Stimulated activated CD4-positive, alpha-beta T cell treated with anti-CD3 and anti-CD28 coated beads, Interleukin-1b, Interleukin-23, amount 100 ng/mL, for 4 hours (primary cell): ENCODE results near the gene TULP3.

Experiments
- DNase-seq, 2 donors: peaks; one replicate each; pipeline ENCODE4 v3.0.0-alpha.2; 2020; ENCODE audit warnings: low read depth in 2 of 2

Gene TULP3

DNA sequence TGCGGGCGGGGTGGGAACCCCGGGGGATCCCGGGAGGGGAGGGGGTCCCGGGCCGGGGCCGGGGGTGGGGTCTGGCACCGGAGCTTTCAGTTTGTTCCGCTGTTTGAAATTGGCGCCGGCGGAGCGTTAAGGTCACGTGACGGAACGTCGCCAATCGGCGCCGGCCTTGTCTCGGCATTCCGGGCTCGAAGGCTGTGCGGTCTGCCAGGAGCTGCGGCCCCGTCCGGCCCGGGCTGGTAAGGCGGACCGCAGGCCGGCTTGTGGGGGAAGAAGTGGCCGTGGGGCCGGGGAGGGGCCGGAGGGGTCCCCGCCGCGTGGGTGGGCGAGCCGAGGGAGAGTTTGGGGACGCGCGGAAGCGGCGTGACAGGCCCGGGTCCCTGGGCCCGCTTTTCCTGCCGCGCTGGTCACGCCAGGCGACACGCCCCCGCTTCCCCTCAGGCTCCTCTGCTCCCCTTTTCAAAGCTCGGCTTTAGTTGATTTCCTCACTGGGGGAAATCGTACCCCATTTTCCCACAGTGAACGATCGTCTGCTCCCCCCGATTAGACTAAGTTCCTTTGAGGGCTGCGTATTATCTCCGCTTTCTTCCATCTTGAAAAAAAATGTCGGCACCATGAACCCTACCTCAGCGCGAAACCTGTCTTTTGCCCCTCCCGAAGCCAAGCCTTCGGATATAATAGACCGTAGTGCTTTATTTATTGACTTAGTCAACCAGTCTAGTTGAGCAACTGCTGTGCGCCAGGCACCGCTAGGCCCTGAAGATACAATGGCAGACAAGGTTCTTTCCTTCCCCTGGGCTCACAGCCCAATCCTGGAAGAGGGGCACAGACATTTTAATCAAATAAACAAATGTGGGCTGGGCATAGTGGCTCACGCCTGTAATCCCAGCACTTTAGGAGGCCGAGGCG, 13.4 kb upstream of the TULP3 start, which contains the start of the genes FOXM1 and RHNO1:
Gene FOXM1 (minus strand): TSS at position 128 of the 906 bp plus-strand sequence. CDS start 2,696 bp downstream, outside the sequence.
Gene RHNO1 (plus strand): TSS at position 177 of the 906 bp plus-strand sequence. CDS start 8,144 bp downstream, outside the sequence.
- DNase-seq, result peak; percentile 80 to 84

DNA sequence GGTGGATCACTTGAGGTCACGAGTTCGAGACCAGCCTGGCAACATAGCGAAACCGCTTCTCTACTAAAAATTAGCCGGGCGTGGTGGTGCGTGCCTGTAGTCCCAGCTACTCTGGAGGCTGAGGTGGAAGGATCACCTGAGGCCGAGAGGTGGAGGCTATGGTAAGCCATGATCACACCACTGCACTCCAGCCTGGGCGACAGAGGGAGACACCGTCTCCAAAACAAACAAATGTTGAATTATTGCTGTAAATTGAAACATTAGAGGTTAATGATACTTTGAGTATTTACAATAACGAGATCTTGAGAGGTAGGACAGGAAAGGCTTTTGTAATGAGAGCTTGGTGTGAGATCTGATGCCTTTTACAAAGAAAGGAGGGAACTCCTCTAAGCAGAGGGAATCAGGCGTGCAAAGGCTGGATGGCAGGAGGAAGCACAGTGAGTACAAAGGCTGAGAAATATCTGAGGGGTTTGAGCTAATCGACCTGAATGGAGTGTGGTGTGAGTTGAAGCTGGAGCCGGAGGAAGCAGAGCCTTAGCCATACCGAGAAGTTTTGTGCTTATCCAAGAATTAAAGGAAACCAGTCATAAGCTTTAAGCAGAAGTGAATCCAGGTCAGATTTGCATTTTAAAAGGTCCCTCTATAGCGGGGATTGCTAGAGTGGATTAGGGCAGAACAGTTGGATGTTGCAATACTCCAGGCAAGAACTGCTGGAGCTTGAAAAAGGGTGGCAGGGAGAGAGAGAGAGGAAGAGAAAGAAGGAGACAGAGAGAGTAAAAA, 12.5 kb upstream of the TULP3 start:
- no peak for DNase-seq

DNA sequence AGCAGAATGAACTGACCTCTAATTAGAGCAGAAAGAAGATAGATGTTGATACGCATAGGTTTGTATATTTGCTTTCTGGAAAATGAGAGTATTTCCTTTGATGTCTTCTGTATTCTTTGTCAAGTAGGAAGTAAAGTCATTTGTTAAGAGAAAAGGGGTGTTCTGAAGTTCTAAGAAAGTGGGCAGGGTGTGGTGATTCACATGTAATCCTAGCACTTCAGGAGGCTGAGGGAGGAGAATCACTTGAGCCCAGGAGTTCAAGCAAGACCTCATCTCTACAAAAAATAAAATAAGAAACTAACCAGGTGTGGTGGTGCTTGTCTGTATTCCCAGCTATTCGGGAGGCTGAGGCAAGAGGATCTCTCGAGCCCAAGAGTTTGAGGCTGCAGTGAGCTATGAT, 10.8 kb upstream of the TULP3 start:
- DNase-seq, result no peak

- DNase-seq, result no peak
Measured at GRCh38 chr12:2884810-2885209, 5.9 kb upstream of the TULP3 start.

GRCh38 chr12:2886768-2887450, 3.8 kb upstream of the TULP3 start:
- DNase-seq, result no peak

DNA sequence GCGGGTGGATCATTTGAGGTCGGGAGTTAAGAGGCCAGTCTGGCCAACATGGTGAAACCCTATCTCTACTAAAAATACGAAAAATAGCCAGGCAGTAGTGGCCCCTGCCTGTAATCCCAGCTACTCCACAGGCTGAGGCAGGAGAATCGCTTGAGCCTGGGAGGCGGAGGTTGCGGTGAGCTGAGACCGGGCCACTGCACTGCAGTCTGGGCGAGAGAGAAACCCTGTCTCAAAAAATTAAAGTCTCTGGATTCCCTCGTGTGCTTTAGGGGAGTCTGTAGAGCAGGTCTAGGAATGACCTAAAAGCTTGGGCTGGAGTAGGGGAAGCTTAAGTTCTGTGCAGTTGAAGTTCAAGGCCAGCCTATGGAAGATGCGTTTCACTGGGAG, 697 bp upstream of the TULP3 start:
- no peak for DNase-seq

DNA sequence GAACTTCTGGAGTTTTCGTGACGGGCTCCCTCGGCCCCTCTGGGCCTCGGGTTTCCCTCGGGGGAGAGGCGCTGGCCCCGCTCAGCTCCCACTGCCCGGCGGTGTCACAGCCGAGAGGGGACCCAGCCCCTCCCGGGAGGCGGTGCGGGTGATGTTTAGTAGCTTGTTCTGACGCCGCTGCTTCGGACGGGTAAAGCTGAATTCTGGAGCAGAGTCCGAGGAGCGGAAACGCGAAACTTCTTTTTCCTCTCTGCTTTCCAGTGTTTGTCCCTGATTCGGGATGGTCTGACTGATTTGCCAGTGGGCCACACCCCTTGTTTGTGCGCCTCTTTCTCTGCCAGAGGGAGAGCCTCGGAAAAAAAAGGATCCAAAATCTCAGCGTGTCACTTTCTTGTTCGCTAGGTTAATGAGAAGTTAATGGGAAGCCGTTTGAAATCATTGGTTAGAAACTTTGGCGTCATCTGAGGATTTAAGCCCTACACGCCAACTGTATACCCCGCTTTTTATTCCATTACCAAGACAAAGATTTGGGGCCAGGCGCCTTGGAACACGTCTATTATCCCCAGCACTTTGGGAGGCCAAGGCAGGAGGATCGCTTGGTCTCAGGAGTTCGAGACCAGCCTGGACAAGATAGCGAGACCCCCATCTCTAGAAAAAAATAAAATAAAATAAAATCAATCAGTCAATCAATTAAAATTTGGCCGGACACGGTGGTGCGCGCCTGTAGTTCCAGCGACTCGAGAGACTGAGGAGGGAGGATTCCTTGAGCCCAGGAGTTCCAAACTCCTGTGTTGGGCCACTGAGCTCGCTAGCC, 756 bp downstream of the TULP3 start:
- DNase-seq, result no peak

- no peak for DNase-seq
Measured at GRCh38 chr12:2892246-2892645, 1.6 kb downstream of the TULP3 start.

GRCh38 chr12:2893007-2893406, 2.3 kb downstream of the TULP3 start:
- DNase-seq, result no peak

DNA sequence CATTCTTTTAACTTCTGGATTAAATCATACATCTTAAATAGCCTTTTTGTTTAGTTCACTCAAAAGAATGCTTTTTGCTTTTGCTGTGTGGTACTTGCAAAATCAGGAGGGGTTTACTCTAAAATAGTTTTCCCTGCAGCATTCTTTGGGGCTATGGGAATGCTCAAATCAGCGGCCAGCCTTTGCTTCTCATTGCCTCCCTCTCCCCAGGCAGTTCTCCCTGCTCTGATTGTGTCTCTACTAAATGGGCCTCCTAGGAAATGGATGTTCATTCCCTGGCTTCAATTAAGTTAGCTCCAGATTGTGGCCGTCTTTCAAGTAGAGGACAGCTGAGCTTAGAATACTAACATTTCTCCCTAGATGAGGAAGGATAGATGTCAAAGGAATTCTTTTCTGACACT, 4.4 kb downstream of the TULP3 start:
- DNase-seq, result no peak

DNA sequence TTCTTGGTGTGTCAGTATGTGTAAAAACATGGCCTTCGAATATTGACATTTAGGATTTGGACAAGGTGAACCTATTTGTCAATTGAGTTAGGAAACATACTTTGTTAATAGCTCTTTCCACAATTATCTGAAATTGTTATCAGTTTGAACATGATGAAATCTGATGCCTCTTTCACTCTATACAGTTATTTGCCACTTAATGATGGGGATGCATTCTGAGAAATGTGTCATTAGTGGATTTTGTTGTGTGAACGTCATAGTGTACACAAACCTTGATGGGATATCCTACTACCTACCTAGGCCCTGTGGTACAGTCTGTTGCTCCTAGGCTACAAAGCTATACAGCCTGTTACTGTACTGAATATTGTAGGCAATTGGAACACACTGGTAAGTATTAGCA, 4.8 kb downstream of the TULP3 start:
- DNase-seq, result no peak

DNA sequence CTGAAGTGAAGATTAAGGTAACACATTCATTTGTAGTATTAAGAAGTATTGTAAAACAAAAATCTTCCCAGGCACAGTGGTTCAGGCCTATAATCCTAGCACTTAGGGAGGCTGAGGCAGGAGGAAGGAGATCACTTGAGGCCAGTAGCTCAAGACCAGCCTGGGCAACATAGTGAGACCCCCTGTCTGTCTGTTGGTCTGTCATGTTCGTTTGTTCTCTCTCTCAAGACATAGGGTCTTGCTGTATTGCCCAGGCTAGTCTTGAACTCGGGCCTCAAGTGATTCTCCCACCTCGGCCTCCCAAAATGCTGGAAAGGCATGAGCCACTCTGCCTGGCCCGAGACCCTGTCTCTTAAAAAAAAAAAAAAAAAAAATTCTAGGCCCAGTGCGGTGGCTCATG, 6.7 kb downstream of the TULP3 start:
- no peak for DNase-seq

- DNase-seq, result no peak
Measured at GRCh38 chr12:2900642-2901041, 10.0 kb downstream of the TULP3 start.

GRCh38 chr12:2902272-2902880, 11.7 kb downstream of the TULP3 start:
- no peak for DNase-seq

GRCh38 chr12:2904260-2904659, 13.6 kb downstream of the TULP3 start:
- DNase-seq, result no peak

DNA sequence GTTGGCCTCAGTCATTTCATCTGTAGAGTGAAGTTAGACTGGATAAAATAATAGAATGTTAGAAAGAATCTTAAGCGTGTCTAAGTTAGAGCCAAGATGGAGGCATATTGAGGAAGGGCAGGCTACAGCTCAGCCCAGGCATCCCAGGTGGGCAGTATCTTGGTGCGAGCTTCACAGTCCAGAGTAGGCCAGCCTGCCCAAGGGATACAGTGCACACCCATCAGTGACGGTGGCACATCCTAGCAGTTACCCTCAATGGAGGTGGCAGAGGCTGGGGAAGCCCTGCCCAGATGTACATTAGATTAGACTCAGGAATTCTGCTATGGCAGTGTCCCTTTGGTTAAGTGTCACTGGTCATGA, 21.5 kb downstream of the TULP3 start:
- no peak for DNase-seq

DNA sequence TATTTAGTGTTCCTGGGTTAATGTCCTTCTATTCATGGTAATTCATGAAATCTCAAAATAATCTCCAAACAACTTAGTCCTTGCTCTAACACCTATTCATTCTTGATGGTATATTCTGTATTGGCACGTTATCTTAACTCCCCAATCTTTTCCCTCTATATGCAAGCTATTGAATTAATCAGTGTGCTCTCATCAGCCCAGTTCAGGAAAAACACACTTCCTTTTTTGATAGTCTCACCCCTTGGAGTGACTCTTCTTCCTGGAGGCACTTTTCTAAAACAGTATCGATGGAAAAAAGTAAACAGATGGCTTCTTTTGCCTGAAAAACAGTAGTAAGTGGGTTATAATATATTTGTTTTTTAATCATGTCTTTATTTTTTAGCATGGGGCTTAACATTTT, 28.6 kb downstream of the TULP3 start:
- DNase-seq, result no peak

DNA sequence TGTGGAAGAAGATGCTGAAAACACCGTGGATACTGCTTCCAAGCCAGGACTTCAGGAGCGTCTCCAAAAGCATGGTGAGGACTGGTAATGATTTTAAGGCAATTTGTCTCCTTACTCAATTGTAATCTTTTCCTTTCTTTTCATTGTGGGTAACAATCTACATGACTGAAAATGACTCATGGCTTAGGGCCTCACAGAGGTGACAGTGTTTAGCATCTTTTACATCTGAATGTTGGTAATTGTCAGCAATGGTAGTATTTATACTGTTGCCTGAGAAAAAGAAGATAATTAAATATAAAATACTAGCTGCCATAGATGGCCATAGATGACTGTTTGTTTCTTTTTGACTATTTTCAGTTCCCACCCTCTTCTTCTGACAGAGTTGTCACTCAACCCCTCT, 31.6 kb downstream of the TULP3 start:
- DNase-seq, result no peak

- no peak for DNase-seq
Measured at GRCh38 chr12:2923057-2923456, 32.4 kb downstream of the TULP3 start.

DNA sequence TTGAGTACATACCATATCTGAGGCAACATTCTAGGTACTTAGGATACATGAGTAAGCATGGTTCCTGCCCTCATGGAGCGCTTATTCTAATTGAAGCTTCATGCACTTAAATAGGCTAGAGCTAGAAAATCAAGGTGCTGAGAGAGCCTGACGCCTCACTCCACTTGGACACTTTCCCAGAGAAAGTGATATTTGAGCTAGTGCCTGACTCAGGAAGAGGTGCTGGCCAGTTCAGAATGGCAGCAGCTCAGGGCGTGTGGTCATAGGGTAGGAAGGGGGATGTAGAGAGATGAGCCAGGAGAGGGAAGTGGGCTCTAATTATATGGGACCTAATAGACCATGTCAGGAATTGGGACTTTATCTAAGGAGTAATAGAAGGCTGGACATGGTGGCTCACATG, 33.3 kb downstream of the TULP3 start:
- no peak for DNase-seq
